KMS-11 (cell line): ENCODE results near the gene ART3.
A peak's percentile ranks its signal among the peaks of the same experiment; 100 is the strongest.

Source experiments
- H2AFZ ChIP-seq: fragments of 200-600 bp; sonication (generic); 2 replicates; pipeline ENCODE4 v1.6.1; 2016; ENCODE audit warnings: antibody characterized with exemption, mixed run types, low read depth
- H3K27ac ChIP-seq: fragments of 200-600 bp; sonication (generic); 2 replicates; pipeline ENCODE4 v1.6.1; 2016; ENCODE audit warnings: mild to moderate bottlenecking, mixed run types
- H3K27me3 ChIP-seq: fragments of 200-600 bp; sonication (generic); 2 replicates; pipeline ENCODE4 v1.6.1; 2017; ENCODE audit warnings: mild to moderate bottlenecking, low read depth, mixed run types, moderate library complexity; ENCODE audit not compliant: insufficient read depth
- H3K36me3 ChIP-seq: fragments of 200-600 bp; sonication (generic); 2 replicates; pipeline ENCODE4 v1.6.1; 2017; ENCODE audit warnings: mild to moderate bottlenecking, mixed run types; ENCODE audit not compliant: insufficient read depth
- H3K4me1 ChIP-seq: fragments of 200-600 bp; sonication (generic); 2 replicates; pipeline ENCODE4 v1.6.1; 2016; ENCODE audit warnings: mild to moderate bottlenecking, low read depth, mixed run types; ENCODE audit not compliant: poor library complexity, severe bottlenecking
- H3K4me2 ChIP-seq: fragments of 200-600 bp; sonication (generic); 2 replicates; pipeline ENCODE4 v1.7.0; 2016; ENCODE audit warnings: mild to moderate bottlenecking, mixed run types
- H3K4me3 ChIP-seq: fragments of 200-600 bp; sonication (generic); IDR thresholded peaks from 2 replicates; pipeline ENCODE4 v1.6.1; 2017; ENCODE audit warnings: low read depth, low read length, mixed read lengths; ENCODE audit not compliant: insufficient read depth
- H3K79me2 ChIP-seq: fragments of 200-600 bp; sonication (generic); 2 replicates; pipeline ENCODE4 v1.6.1; 2016; ENCODE audit warnings: low read depth, mixed run types; ENCODE audit not compliant: insufficient read depth
- H3K9ac ChIP-seq: fragments of 200-600 bp; sonication (generic); 2 replicates; pipeline ENCODE4 v1.6.1; 2016; ENCODE audit warnings: mild to moderate bottlenecking, mixed run types
- H4K20me1 ChIP-seq: fragments of 200-600 bp; sonication (generic); 2 replicates; pipeline ENCODE4 v1.6.1; 2016; ENCODE audit warnings: mild to moderate bottlenecking, mixed run types; ENCODE audit not compliant: insufficient read depth
- TF ChIP-seq, protein P1 (sequence below): fragments of 200-600 bp; sonication (generic); conservative IDR thresholded peaks from 2 replicates; pipeline ENCODE4 v1.6.1; 2017; ENCODE audit warnings: low read depth, mild to moderate bottlenecking, antibody characterized with exemption, low read length, moderate library complexity, mixed read lengths

The ART3 gene

DNA sequence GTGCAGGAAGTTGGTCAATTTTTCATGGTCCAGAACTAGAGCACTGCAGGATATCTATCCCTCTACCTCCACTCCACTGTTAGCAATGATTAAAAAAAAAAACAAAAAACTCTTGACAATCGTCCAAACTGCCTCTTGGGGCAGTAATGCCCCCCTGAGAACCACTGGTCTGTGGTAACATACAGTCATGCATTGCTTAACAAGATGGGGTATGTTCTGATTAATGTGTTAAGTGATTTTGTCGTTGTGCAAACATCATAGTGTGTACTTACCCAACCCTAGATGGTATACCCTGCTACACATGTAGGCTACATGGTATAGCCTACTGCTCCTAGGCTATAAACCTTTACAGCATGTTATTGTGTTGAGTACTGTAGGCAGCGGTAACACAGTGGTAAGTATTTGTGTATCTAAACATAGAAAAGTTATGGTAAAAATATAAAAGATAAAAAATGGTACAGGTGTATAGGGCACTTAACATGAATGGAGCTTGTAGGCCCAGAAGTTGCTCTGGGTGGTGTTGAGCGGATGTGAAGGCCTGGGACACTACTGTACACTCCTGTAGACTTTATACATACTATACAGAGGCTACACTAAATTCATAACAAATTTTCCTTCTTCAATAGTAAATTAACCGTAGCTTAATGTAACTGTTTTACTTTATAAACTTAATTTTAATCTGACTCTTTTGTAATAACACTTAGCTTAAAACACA lies 34.1 kb downstream of the ART3 start:
- H4K20me1 ChIP-seq, result no peaks in the 10 kb centered on the region
- no peak overlapping the region for H3K4me3 ChIP-seq
- no peak overlapping the region for H2AFZ ChIP-seq
- no peak overlapping the region for H3K9ac ChIP-seq
- H3K4me2 ChIP-seq, result no peak overlapping the region
- no peak overlapping the region for H3K27ac ChIP-seq
- H3K79me2 ChIP-seq, result no peaks in the 10 kb centered on the region
- H3K36me3 ChIP-seq, result no peaks in the 10 kb centered on the region
- H3K4me1 ChIP-seq, result no peaks in the 10 kb centered on the region
- no peaks in the 10 kb centered on the region for H3K27me3 ChIP-seq
- TF ChIP-seq, protein P1, sequence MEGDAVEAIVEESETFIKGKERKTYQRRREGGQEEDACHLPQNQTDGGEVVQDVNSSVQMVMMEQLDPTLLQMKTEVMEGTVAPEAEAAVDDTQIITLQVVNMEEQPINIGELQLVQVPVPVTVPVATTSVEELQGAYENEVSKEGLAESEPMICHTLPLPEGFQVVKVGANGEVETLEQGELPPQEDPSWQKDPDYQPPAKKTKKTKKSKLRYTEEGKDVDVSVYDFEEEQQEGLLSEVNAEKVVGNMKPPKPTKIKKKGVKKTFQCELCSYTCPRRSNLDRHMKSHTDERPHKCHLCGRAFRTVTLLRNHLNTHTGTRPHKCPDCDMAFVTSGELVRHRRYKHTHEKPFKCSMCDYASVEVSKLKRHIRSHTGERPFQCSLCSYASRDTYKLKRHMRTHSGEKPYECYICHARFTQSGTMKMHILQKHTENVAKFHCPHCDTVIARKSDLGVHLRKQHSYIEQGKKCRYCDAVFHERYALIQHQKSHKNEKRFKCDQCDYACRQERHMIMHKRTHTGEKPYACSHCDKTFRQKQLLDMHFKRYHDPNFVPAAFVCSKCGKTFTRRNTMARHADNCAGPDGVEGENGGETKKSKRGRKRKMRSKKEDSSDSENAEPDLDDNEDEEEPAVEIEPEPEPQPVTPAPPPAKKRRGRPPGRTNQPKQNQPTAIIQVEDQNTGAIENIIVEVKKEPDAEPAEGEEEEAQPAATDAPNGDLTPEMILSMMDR, result peak; percentile 33; the same call in 1 of the 2 replicates

DNA sequence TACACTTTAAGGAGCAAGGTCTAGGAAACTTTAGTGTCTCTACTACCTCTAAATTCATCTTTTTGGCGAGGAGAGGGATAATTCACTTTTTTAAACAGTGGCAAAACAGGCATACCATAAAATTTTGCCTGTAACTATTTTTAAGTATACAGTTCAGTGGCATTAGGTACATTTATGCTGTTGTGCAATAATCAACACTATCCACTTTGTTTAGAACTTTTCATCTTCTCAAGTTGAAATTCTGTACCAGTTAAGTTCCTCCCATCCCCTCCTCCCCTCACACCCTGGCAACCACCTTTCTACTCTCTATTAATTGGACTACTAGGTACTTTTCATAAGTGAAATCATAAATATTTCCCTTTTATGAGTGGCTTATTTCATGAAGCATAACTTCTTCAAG lies 42.3 kb downstream of the ART3 start:
- TF ChIP-seq, protein P1, result no peak
- H3K79me2 ChIP-seq, result no peaks in the 10 kb centered on the region
- no peak overlapping the region for H3K4me2 ChIP-seq
- no peaks in the 10 kb centered on the region for H3K27me3 ChIP-seq
- peaks cover 10% of the 10 kb centered on the region; the same call in 1 of the 2 replicates for H3K36me3 ChIP-seq
- no peak overlapping the region for H3K9ac ChIP-seq
- no peaks in the 10 kb centered on the region for H3K4me1 ChIP-seq
- no peak overlapping the region for H2AFZ ChIP-seq
- no peak overlapping the region for H3K27ac ChIP-seq
- H4K20me1 ChIP-seq, result no peaks in the 10 kb centered on the region
- no peak overlapping the region for H3K4me3 ChIP-seq

DNA sequence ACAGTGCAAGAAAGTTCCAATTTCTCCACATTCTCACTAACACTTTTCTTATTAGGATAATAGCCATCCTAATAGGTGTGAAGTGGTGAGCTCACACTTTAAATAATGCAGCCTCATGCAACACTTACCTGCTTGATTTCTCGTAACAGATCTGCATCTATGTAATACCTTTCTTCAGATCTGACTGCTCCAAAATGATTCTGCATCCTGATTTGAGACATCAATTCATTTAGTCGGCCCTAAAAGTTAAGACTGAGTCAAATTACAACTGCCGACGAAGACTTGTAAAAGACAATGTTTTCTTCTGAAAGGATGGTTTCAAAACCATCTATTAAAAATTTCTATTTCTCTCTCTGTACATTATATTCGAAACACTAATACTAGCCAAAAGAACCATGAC lies 43.0 kb downstream of the ART3 start:
- Histone ChIP-seq H4K20me1 (no peaks in the 10 kb centered on the region), H3K9ac (no peak overlapping the region), H3K4me3 (no peak overlapping the region), H2AFZ (no peak overlapping the region), H3K27ac (no peak overlapping the region), H3K27me3 (no peaks in the 10 kb centered on the region), H3K4me1 (no peaks in the 10 kb centered on the region), H3K4me2 (no peak overlapping the region), H3K79me2 (no peaks in the 10 kb centered on the region), H3K36me3 (peaks cover 17% of the 10 kb centered on the region; the same call in 1 of the 2 replicates)
- TF ChIP-seq, protein P1, result no peak

DNA sequence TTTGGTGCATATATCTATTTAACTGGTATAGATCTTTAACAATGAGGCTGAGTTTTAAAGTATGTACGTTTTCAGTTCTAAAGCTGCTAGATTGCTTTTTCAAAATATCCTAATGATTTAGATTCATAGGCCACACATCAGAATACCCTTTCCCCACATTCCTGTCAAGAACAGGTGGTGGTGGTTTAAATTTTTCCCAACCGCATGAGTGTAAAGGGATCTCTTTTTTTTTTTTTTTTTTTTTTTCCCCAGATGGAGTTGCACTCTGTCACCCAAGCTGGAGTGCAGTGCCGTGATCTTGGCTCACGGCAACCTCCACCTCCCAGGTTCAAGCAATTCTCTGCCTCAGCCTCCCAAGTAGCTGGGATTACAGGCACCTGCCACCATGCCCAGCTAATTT lies 45.7 kb downstream of the ART3 start:
- H3K27ac ChIP-seq, result no peak overlapping the region

More for the DNA sequence above, 45.7 kb downstream of the ART3 start:
- peaks cover 25% of the 10 kb centered on the region; the same call in 1 of the 2 replicates for H3K36me3 ChIP-seq
- no peak overlapping the region for H2AFZ ChIP-seq
- no peaks in the 10 kb centered on the region for H4K20me1 ChIP-seq
- H3K9ac ChIP-seq, result no peak overlapping the region
- H3K27me3 ChIP-seq, result no peaks in the 10 kb centered on the region
- no peaks in the 10 kb centered on the region for H3K4me1 ChIP-seq
- TF ChIP-seq, protein P1, result no peak
- no peak overlapping the region for H3K4me3 ChIP-seq
- H3K79me2 ChIP-seq, result no peaks in the 10 kb centered on the region
- no peak overlapping the region for H3K4me2 ChIP-seq
